HG03378 (cell line): Measurements from ENCODE around the gene CTCF.
A peak's percentile ranks its signal among the peaks of the same experiment; 100 is the strongest.

Experiments
- ATAC-seq: cut with Tn5 transposase; IDR thresholded peaks from one replicate; pipeline ENCODE4 v1.9.1; 2021; ENCODE audit warnings: mild to moderate bottlenecking, moderate library complexity; ENCODE audit not compliant: unreplicated experiment

CTCF gene

GRCh38 chr16:67662653-67663010 lies 100.3 kb downstream of the CTCF start:
- ATAC-seq = no peak

- ATAC-seq = no peak
These were observed 101.0 kb downstream of the CTCF start for GRCh38 chr16:67663151-67663876.

- ATAC-seq = no peak
These were observed 101.5 kb downstream of the CTCF start for GRCh38 chr16:67663877-67664222.

- no peak for ATAC-seq
These were observed 101.9 kb downstream of the CTCF start for GRCh38 chr16:67664258-67664657.

- no peak for ATAC-seq
These were observed 102.5 kb downstream of the CTCF start for GRCh38 chr16:67664871-67665270.

- no peak for ATAC-seq
These were observed 103.3 kb downstream of the CTCF start for GRCh38 chr16:67665598-67665997.

- ATAC-seq = no peak
These were observed 103.8 kb downstream of the CTCF start for GRCh38 chr16:67666032-67666551.

- no peak for ATAC-seq
These were observed 104.5 kb downstream of the CTCF start, which contains the start of the genes C16orf86 and ENKD1 for GRCh38 chr16:67666559-67667452. Gene C16orf86 (plus strand): TSS chr16:67666814. CDS start chr16:67666971, 157 bp downstream. Gene ENKD1 (minus strand): TSS chr16:67666750. CDS start chr16:67666442, 308 bp downstream.

- ATAC-seq = no peak
These were observed 105.1 kb downstream of the CTCF start for GRCh38 chr16:67667453-67667816.

- peak; percentile 71 for ATAC-seq
These were observed 105.6 kb downstream of the CTCF start for GRCh38 chr16:67667817-67668494.

- no peak for ATAC-seq
These were observed 106.3 kb downstream of the CTCF start for GRCh38 chr16:67668495-67669157.

- ATAC-seq = no peak
These were observed 107.3 kb downstream of the CTCF start for GRCh38 chr16:67669499-67670101.

- no peak for ATAC-seq
These were observed 110.0 kb downstream of the CTCF start for GRCh38 chr16:67672306-67672705.

GRCh38 chr16:67672739-67673662 lies 110.7 kb downstream of the CTCF start:
- no peak for ATAC-seq

GRCh38 chr16:67673712-67674580 lies 111.6 kb downstream of the CTCF start:
- no peak for ATAC-seq

- no peak for ATAC-seq
These were observed 112.7 kb downstream of the CTCF start for GRCh38 chr16:67674851-67675578.

- ATAC-seq = no peak
These were observed 113.2 kb downstream of the CTCF start for GRCh38 chr16:67675579-67675935.

- no peak for ATAC-seq
These were observed 113.7 kb downstream of the CTCF start for GRCh38 chr16:67675999-67676398.
